GM18507 (cell line): ENCODE data around the gene KCNAB2.

Experiments used
- DNase-seq: peaks from one replicate; pipeline ENCODE4 v3.0.0; 2011; ENCODE audit warnings: low read depth; ENCODE audit not compliant: insufficient read length; ENCODE audit errors: extremely low spot score
- FAIRE-seq: peaks from 2 replicates; lab custom pipeline; 2011; peaks lifted over from hg19 to GRCh38; lab: Jason Lieb, UNC

KCNAB2 gene

GRCh38 chr1:6102532-6102845 lies 56.8 kb downstream of the KCNAB2 start:
- DNase-seq, result no peak
- FAIRE-seq, result no peak

GRCh38 chr1:6103111-6103853 lies 57.6 kb downstream of the KCNAB2 start:
- FAIRE-seq, result no peak
- DNase-seq, result no peak

DNA sequence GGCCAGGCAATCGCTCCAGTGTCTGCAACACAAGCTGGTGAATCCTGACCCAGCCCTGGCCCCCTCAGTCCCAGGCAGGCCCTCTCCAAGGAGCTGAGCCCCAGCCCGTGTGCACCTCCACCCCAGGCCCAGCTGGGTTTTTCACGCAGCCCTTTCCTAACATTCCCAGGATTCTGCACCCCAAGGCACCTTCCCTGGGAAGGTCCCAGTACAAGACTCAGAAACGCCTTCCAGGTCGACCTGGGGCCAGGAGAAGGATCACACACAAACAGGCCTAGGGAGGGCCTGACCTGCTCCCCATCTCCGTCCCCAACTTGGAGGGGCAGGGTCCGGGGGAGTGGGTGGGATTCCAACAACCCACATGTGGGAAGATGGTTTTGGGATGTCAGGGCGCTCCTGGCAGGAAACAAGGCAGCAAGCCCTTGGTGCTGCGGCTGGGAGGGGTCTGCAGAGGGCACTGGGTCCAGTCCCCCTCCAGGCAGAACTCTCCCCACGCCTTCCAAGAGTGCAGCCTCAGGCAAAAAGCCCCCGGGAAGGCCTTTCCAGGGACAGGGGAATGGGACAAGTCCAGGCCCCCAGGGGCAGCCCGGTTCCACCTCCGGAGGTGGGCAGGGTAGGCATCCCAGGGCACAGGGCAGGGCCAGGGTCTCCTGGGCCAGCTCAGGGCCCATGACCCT lies 58.3 kb downstream of the KCNAB2 start:
- FAIRE-seq (no peak), DNase-seq (no peak)

- DNase-seq (no peak), FAIRE-seq (no peak)
Measured at GRCh38 chr1:6104631-6105030, 58.9 kb downstream of the KCNAB2 start.

DNA sequence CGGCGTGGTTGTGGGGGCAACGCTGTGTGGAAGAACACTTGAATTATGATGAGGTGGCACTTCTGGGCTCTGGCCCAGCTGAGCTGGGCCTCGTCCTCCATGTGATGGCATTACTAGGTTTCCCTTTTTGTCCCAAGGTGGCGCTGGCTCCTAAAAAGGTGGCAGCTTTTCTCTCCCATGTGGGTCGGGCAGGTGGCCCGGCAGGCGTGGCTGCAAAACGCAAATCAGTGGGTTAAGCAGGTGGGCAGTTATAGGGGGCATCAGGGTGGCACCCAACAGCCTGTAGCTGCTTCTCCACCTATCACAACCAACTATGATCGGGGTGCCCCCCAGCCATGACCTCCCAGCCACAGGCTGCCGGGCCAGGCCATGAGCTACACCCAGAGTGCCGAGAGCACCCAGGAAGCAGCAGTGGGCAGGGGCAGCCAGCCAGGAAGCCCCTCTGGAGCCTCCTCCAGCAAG lies 59.6 kb downstream of the KCNAB2 start:
- no peak for DNase-seq
- FAIRE-seq, result no peak

- no peak for FAIRE-seq
- DNase-seq, result no peak
Measured at GRCh38 chr1:6105763-6106162, 60.1 kb downstream of the KCNAB2 start.

DNA sequence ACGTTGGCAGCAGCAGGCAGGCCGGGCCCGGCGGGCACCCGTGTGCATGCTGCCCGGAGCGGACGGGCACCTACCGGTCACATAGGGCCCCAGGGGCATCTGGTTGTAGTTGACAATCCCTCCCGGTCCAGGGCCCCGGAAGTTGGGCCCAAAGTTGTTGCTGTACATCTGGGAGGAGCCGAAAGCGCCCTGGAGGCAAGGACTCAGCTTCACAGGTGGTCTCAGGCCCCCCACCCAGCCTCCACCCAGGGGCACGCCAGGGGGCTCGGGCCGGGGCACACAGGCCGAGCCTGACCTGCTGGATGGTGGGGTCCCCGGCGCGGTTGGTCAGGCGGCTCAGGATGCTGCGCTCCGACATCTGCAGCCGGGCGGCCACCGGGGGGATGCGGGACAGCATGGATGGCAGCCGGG lies 60.6 kb downstream of the KCNAB2 start:
- FAIRE-seq, result no peak
- no peak for DNase-seq

GRCh38 chr1:6106977-6107376 lies 61.3 kb downstream of the KCNAB2 start:
- FAIRE-seq (no peak), DNase-seq (no peak)

- FAIRE-seq (no peak), DNase-seq (no peak)
Measured at GRCh38 chr1:6107409-6108356, 62.0 kb downstream of the KCNAB2 start.

GRCh38 chr1:6108476-6108875 lies 62.8 kb downstream of the KCNAB2 start:
- DNase-seq (no peak), FAIRE-seq (no peak)

DNA sequence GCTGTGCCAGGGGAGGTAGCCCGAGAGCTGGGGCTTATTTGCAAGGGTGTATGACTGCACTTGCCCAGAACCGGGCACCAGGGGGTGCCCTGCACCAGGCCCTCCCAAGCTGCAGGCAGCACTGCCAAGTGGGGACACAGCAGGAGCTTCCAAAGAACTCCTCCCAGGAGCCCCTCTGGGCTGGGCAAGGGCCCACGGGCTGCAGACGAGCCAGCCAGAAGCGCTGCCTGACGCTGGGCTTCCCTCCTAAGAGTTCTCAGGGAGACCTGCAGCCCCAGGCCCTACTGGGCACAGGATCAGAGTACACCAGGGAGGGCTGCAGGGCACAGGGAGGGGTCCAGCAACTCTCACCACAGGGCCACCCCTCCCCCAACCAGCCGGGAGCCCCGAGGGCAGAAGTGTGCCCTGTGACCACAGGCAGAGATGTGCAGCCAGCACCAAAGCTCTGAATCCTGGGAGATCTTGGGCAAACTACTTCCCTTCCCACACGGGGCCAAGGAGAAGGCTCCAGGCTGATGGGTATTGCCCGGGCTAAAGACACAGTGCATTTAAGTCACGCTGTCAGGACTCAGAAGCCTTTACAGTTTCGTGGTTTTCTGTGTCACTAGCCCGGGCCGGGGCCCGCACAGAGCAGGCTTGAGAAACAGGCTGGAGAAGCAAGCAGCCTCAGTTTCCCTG lies 63.4 kb downstream of the KCNAB2 start:
- FAIRE-seq (peak; percentile 59), DNase-seq (peak; percentile 58)

DNA sequence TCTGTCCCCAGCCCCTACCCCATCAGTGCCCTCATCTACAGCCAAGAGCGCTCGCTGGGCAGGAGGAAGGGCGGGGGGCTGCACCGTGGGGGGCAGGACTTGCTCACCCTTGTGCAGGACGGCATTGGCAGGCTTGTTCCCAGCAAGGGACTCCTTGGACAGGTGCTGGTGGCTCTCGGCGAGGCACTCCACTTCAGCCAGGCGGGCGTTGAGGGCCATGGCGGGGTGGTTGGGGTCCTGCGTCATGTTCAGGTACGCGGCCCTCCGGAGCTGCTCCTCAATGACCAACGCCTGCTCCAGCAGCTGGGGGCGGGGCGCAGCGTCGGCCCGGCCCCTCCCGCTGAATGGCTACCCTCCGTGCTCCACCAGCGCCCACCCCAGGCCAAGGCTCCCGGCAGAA lies 64.0 kb downstream of the KCNAB2 start:
- FAIRE-seq (no peak), DNase-seq (no peak)

GRCh38 chr1:6110326-6110725 lies 64.6 kb downstream of the KCNAB2 start:
- no peak for DNase-seq
- FAIRE-seq, result no peak

DNA sequence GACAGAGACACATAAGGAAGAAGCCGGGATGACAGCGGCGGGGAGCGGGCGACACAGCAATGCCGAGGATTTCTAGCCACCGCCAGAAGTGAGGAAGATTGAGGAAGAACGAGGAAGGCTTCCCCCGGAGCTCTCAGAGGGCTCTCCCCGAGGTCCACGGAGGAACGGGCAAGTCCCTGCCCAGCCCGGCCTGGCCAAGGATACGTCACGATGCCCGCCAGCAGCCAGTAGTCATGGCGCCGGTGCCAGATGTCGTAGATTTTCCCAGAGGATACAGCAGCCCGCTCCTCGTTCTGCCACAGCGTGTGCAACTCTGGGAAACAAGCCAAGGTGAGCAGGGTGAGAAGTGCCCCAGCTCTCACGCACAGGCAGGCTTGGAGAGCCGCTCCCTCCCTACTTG lies 65.9 kb downstream of the KCNAB2 start:
- FAIRE-seq (no peak), DNase-seq (no peak)

DNA sequence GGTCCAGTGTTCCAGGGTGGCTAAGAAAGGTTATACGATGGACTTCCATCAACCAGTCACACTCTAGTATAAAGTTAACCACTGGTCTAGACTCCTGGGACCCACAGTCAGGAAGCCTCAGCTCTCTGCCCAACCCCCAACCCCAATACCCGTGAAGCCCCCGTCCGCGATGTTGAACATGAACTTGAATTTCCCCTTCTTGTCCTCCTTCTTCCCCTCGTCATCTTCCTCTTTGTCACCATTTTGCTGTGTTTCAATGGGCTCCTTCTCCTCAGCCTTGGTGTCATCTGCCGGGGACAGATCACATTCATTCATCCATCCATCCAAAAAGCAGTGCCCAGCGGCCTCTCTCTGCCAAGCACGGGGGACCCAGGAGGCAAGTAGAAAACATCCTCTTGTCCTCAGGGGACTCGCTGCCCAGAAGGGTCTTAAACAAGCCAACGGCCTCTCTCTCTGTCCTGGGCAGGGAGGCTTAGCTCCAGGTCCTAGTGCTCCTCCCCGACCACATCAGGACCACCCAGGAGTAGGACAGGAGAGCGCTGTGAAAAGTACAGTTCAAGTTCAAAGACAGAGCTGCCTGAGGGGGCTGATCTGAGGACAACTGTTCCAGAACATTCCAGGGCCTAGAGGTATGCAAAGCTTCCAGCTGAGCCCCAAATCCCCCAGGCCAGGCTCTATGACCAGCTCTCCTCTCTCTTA lies 66.5 kb downstream of the KCNAB2 start:
- DNase-seq, result no peak
- FAIRE-seq, result no peak

- no peak for DNase-seq
- FAIRE-seq, result no peak
Measured at GRCh38 chr1:6112690-6113005, 67.0 kb downstream of the KCNAB2 start.

DNA sequence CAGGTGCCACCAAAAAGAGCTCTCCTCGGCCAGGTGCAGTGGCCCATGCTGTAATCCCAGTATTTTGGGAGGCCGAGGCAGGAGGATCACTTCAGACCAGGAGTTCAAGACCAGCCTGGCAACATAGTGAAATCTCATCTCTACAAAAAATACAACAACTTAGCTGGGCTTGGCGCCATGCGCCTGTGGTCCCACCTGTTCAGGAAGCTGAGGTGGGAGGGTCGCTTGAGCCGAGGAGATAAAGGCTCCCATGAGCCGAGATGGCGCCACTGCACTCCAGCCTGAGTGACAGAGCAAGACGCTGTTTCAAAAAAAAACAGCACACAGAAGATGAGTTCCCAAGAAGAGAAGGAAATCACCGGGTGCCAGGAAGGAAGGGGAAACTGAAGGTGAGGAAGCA lies 67.4 kb downstream of the KCNAB2 start:
- DNase-seq, result no peak
- no peak for FAIRE-seq

GRCh38 chr1:6113745-6114144 lies 68.1 kb downstream of the KCNAB2 start:
- FAIRE-seq (no peak), DNase-seq (no peak)

- no peak for FAIRE-seq
- no peak for DNase-seq
Measured at GRCh38 chr1:6116137-6116536, 70.4 kb downstream of the KCNAB2 start.
